CD4-positive, alpha-beta T cell treated with Interleukin-21 for 1 hour (primary cell): ENCODE data around the gene PPP2R3B.
A peak's percentile ranks its signal among the peaks of the same experiment; 100 is the strongest.
"Not testable (repeated sequence)": the region's sequence is repeated elsewhere in the genome, so short reads cannot be mapped to it uniquely, and the experiment has no call there.

ENCODE experiments used
- DNase-seq: peaks from one replicate; pipeline ENCODE4 v3.0.0-alpha.2; 2020

Gene PPP2R3B

GRCh38 chrX:386768-387575, at the start of gene PPP2R3B:
Gene PPP2R3B (minus strand): TSS chrX:386907. CDS start chrX:386691, 216 bp downstream.
- peak; percentile 99 for DNase-seq

- no peak for DNase-seq
Observed at GRCh38 chrX:435536-436122, 48.9 kb upstream of the PPP2R3B start.

- no peak for DNase-seq
Observed at GRCh38 chrX:434946-435345, 48.2 kb upstream of the PPP2R3B start.

GRCh38 chrX:433771-434170, 47.1 kb upstream of the PPP2R3B start:
- DNase-seq = no peak

GRCh38 chrX:432666-433065, 46.0 kb upstream of the PPP2R3B start:
- DNase-seq = not testable (repeated sequence)

- DNase-seq = no peak
Observed at GRCh38 chrX:431492-432111, 44.9 kb upstream of the PPP2R3B start.

GRCh38 chrX:431056-431455, 44.3 kb upstream of the PPP2R3B start:
- no peak for DNase-seq

- DNase-seq = no peak
Observed at GRCh38 chrX:429266-429825, 42.6 kb upstream of the PPP2R3B start.

- DNase-seq = no peak
Observed at GRCh38 chrX:427812-428725, 41.4 kb upstream of the PPP2R3B start.

GRCh38 chrX:426881-427280, 40.2 kb upstream of the PPP2R3B start:
- DNase-seq = no peak

GRCh38 chrX:425056-425455, 38.3 kb upstream of the PPP2R3B start:
- no peak for DNase-seq

- DNase-seq = no peak
Observed at GRCh38 chrX:421646-422391, 35.1 kb upstream of the PPP2R3B start.

- DNase-seq = no peak
Observed at GRCh38 chrX:420496-421223, 34.0 kb upstream of the PPP2R3B start.

- DNase-seq = no peak
Observed at GRCh38 chrX:418927-419729, 32.4 kb upstream of the PPP2R3B start.

- not testable (repeated sequence) for DNase-seq
Observed at GRCh38 chrX:415498-415897, 28.8 kb upstream of the PPP2R3B start.

GRCh38 chrX:413322-414201, 26.9 kb upstream of the PPP2R3B start:
- DNase-seq = no peak

GRCh38 chrX:410296-410695, 23.6 kb upstream of the PPP2R3B start:
- DNase-seq = no peak

GRCh38 chrX:405149-405548, 18.4 kb upstream of the PPP2R3B start:
- DNase-seq = no peak

- DNase-seq = no peak
Observed at GRCh38 chrX:404656-405055, 17.9 kb upstream of the PPP2R3B start.
